ENCODE results near the gene NAT8L.
A peak's percentile ranks its signal among the peaks of the same experiment; 100 is the strongest.

Gene NAT8L

DNA sequence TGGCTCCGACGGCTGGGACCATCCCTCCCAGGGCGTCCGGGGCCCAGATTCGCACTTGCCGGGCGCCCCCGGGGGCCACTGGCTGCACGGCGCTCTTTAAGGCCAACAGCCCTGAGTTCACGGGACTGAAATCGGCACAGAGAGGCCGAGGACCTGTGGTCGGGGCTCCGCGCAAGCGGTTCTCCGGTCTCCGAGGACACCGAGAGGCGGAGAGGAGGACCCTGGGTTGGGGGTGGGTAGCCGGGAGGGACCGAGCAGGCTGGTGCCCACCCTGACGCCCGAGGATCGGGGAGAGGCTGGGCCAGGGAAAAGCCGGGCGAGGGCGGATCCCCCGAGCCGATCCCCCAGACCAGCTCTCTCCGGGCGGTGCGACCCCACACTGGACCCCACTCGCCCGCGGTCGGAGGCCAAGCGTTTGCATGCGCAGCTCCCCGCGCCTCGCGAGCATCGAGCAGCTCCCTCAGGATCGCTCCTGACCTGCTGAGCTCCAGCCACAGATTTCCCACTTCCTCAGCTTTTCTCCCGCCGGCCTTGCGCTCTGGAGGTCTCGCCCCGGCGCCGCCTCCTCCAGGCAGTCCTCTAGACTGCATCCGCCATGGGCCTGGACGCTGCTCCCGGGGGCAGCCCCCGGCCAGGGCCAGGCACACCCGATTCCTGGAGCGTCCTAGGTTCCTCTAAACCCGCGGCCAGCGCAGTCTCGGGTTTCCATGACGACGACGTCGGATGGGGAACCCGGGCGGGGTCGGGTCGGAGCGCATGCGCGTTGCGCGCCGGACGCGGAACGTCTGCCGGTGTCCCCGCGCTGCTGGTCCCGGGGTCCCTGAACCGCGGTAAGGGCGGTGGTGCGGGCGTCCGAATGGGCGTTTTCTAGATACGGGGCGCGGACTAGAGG lies 17.6 kb upstream of the NAT8L start:
- Mint-ChIP-seq H3K4me3 (peak overlapping the region; percentile 78), H3K4me1 (no peaks in the 10 kb centered on the region), H3K9me3 (no peaks in the 10 kb centered on the region), H3K27me3 (peaks cover 41% of the 10 kb centered on the region), H3K36me3 (ENCODE audit: insufficient read depth) (peaks cover 6% of the 10 kb centered on the region), H3K27ac (ENCODE audit: low read depth) (no peak overlapping the region)
- peak; percentile 61 for ATAC-seq (replicated peaks; ENCODE audit: extremely low read depth, poor library complexity, severe bottlenecking)
- peak; percentile 55 to 65 for DNase-seq (ENCODE audit: low spot score in 2 of 2)

DNA sequence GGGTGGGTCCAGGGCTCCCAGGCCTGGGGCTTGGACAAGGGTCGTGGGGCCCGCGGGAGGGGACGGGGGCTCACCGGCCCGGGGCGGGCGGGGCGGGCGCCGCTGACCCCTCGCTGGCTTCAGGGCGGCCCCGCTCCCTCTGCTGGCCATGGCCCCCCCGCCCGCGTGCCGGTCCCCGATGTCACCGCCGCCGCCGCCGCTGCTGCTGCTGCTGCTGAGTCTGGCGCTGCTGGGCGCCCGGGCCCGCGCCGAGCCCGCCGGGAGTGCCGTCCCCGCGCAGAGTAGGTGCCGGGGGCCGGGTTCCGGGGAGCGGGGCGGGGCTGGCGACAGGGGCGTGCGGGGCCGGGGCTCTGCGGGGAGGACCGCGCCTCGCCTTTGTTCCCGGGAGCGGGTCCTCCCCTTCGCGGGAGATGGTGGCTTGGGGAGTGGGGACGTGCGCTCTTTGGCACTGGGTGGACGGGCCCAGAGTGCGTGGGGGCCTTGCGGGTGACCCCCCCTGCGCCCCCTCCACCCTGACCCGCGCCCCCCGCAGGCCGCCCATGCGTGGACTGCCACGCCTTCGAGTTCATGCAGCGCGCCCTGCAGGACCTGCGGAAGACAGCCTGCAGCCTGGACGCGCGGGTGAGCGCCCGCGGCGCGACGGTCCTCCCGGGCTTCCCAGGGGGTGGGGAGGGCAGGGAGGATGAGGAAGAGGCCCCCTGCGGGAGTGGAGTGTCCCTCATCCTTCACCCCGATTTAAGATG lies 16.8 kb upstream of the NAT8L start:
- Mint-ChIP-seq H3K27ac (ENCODE audit: low read depth) (no peak overlapping the region), H3K9me3 (no peaks in the 10 kb centered on the region), H3K4me1 (no peaks in the 10 kb centered on the region), H3K36me3 (ENCODE audit: insufficient read depth) (peaks cover 6% of the 10 kb centered on the region), H3K27me3 (peaks cover 32% of the 10 kb centered on the region), H3K4me3 (peak overlapping the region; percentile 78)
- ATAC-seq (replicated peaks; ENCODE audit: extremely low read depth, poor library complexity, severe bottlenecking) (peak; percentile 61), DNase-seq (ENCODE audit: low spot score in 2 of 2) (no peak)

GRCh38 chr4:2042947-2043395 lies 16.2 kb upstream of the NAT8L start:
- Mint-ChIP-seq H3K27ac (ENCODE audit: low read depth) (no peak overlapping the region), H3K4me1 (no peaks in the 10 kb centered on the region), H3K36me3 (ENCODE audit: insufficient read depth) (peaks cover 6% of the 10 kb centered on the region), H3K27me3 (peaks cover 31% of the 10 kb centered on the region), H3K4me3 (peak overlapping the region; percentile 76), H3K9me3 (no peaks in the 10 kb centered on the region)
- ATAC-seq (replicated peaks; ENCODE audit: extremely low read depth, poor library complexity, severe bottlenecking) (no peak), DNase-seq (ENCODE audit: low spot score in 2 of 2) (peak in 1 of 2 donors; percentile 10)

DNA sequence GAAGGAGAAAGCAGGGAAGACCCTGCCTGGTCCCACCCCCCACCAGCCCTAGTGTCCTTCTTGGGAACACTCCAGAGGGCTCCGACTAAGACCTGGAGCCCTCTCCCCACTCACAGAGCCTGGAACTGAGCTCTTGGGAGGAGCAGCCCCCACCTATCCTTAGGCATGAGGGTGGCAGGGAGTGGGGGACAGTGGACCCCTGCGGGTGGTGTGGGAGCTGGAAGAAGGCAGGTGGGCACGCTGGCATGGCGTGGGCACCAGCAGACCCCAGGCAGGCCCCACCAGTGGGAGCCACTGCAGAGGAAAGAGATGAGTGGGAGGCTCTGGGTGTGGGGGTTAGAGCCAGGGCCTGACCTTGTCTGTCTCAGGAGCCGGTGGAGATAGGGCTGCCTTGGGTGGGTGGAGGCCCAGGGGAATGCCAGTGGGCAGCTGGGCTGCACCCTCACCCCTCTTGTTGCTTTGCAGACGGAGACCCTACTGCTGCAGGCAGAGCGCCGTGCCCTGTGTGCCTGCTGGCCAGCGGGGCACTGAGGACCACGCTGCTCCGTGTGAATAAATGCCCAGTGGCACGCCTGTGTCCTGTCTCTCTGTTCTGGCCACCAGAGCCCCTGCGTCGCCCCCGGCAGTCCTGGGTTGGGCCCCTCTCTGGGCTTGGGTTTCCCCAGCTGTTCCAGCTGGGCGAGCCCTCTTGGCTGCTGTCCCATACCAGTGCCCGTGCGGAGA lies 15.6 kb upstream of the NAT8L start:
- no peaks in the 10 kb centered on the region for H3K4me1 Mint-ChIP-seq
- peaks cover 29% of the 10 kb centered on the region for H3K27me3 Mint-ChIP-seq
- DNase-seq (ENCODE audit: low spot score in 2 of 2) (peak in 1 of 2 donors; percentile 12), ATAC-seq (replicated peaks; ENCODE audit: extremely low read depth, poor library complexity, severe bottlenecking) (no peak)
- H3K4me3 Mint-ChIP-seq = peak overlapping the region; percentile 37
- no peak overlapping the region for H3K27ac Mint-ChIP-seq (ENCODE audit: low read depth)
- no peaks in the 10 kb centered on the region for H3K9me3 Mint-ChIP-seq
- peaks cover 6% of the 10 kb centered on the region for H3K36me3 Mint-ChIP-seq (ENCODE audit: insufficient read depth)

GRCh38 chr4:2044119-2044485 lies 15.0 kb upstream of the NAT8L start:
- DNase-seq (ENCODE audit: low spot score in 2 of 2) (peak in 1 of 2 donors; percentile 8), ATAC-seq (replicated peaks; ENCODE audit: extremely low read depth, poor library complexity, severe bottlenecking) (no peak)
- Mint-ChIP-seq H3K36me3 (ENCODE audit: insufficient read depth) (peaks cover 4% of the 10 kb centered on the region), H3K4me1 (no peaks in the 10 kb centered on the region), H3K27ac (ENCODE audit: low read depth) (no peak overlapping the region), H3K4me3 (peak overlapping the region; percentile 37), H3K9me3 (no peaks in the 10 kb centered on the region), H3K27me3 (peaks cover 23% of the 10 kb centered on the region)

DNA sequence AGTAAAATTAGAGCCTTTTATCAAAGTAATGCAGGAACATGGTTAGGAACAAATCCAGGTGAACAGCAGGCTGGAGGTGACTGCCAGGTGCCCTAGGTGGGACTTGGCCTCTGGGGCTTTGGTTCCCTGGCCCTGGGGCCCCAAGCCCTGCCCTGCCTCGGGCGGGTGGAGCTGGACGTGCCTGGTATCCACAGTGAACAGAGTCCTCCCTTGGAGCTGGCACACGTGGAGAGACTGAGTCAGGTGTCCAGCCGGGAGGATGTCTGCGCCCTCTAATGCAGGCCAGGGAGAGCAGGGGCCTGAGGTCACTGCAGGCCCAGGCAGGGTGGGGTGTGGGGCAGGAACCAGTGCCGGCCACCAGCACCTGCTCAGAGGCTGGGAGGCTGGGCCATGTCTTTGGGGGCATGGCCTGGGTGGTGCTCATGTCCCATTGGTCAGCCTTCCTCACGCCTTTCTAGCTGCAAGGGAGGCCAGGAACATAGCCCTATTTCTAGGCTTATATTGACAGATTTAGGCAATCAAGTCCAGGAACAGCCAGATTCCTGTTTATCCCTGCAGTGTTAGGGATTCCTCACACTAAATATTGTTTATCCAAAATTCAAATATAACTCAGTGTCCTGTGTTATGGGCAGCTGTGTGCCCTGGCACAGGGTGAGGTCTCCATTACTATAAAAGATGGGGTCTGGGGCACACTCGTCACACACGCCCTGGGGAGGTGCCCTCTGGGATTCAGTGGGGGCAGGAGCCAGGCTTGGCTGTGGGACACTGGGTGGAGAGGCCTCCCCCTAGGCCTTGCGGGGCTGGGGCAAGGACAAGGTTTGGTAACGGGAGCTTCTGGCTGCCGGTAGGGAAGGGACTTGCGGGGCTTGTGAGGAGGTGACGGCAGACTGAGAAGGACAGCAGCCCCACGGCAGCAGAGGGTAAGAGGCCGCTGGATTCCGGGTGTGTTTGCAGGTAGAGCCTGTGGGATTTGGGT lies 14.3 kb upstream of the NAT8L start:
- Mint-ChIP-seq H3K27me3 (peaks cover 16% of the 10 kb centered on the region), H3K4me3 (no peak overlapping the region), H3K27ac (ENCODE audit: low read depth) (no peak overlapping the region), H3K4me1 (no peaks in the 10 kb centered on the region), H3K9me3 (no peaks in the 10 kb centered on the region), H3K36me3 (ENCODE audit: insufficient read depth) (peaks cover 4% of the 10 kb centered on the region)
- ATAC-seq (replicated peaks; ENCODE audit: extremely low read depth, poor library complexity, severe bottlenecking) (no peak), DNase-seq (ENCODE audit: low spot score in 2 of 2) (peak in 1 of 2 donors; percentile 12)

DNA sequence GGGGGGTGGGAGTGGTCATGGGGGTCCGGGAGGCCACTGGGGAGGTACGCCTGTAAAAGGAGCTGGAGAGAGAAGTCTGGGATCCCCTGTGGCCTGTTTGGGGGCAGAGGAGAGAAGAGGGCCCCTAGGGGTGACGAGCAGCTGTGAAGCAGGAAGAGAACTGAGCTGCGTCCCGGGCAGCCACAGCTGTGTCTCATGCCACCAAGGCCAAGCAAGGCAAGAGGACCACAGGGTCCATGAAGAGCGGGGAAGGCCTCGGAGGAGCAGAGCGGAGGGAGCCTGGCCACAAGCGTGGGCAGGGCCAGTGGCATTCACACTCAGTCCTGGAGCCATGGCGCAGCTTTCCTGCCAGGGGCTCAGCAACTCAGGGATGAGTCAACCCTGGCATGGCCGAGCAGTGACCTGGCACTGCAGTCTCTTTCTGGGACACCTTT lies 13.6 kb upstream of the NAT8L start:
- H3K4me1 Mint-ChIP-seq = no peaks in the 10 kb centered on the region
- no peak overlapping the region for H3K27ac Mint-ChIP-seq (ENCODE audit: low read depth)
- peaks cover 11% of the 10 kb centered on the region for H3K27me3 Mint-ChIP-seq
- no peak overlapping the region for H3K4me3 Mint-ChIP-seq
- DNase-seq (ENCODE audit: low spot score in 2 of 2) = no peak
- ATAC-seq (replicated peaks; ENCODE audit: extremely low read depth, poor library complexity, severe bottlenecking) = no peak
- peaks cover 4% of the 10 kb centered on the region for H3K36me3 Mint-ChIP-seq (ENCODE audit: insufficient read depth)
- H3K9me3 Mint-ChIP-seq = no peaks in the 10 kb centered on the region

DNA sequence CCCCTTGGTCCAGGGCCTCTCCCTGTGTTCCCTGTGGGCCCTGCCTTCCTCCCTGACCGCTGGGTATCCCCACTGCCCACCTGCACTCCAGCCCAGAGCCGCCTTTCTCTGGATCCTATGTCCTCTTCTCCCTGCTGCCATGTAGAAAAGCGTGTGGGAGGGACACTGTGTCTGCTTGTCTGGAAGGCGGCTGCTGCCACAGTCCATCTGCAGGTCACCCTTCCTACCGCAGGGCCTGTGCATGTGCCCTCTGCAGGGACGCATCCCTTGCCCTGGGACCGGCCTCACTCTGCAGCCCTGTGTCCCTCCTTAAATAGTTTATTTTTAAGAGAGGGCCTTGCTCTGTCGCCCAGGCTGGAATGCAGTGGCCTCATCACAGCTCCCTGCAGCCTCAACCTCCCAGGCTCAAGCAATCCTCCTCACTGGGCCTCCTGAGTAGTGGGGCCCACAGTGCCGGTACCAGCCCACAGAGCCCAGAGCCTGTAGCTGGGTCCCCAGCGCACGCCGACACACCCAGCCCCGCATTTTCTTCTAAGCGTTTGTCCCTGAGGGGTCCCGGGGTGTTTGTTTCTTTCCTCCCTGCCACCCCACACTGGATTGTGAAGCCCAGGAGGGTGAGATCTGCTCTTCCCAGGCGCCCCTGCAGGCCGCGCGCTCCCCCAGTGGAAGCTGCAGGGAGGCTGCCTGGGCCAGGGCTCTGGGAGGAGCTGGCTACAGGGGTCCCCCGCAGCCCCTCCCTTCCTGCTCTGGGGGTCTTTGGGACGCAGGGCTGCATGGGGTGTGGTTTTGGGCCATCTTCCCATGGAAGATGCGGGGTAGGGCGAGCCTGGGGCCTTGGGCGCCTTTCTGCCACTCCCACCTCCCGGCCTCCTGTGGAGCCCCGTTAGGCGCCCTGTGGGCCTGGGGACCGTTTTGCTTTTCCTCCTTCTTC lies 12.8 kb upstream of the NAT8L start:
- H3K27me3 Mint-ChIP-seq = peaks cover 19% of the 10 kb centered on the region
- ATAC-seq (replicated peaks; ENCODE audit: extremely low read depth, poor library complexity, severe bottlenecking) = no peak

DNA sequence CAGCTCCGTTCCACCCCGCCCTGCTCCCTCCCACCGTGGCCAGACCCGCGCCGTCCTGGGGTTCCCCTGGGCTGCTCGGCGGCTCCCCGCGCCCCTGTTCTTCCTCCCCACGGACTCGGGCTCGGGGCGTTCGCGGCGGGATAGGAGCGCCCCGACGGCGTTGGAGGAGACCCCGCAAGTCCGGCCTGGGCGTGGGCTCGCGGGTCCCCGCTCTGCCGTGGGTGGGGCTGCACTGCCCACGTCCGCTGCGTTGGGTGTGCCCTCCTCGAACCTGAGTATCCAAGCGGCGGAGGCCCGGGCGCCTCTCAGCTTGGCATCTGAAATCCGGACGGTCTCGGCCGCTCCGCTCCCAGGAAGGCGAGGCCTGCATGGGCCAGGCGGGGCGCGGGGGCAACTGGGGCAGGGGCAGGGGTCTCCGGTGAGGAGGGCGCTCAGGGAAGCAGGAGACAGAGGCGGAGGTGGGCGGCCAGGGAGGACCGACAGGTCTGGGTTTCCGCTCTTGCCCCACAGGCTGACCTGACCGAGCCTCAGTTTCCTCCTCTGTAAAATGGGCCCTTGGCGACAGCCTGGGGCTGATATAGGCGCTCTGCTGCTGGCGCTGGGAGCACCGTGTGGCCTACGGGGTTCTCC lies 12.0 kb upstream of the NAT8L start:
- DNase-seq (ENCODE audit: low spot score in 2 of 2) (no peak), ATAC-seq (replicated peaks; ENCODE audit: extremely low read depth, poor library complexity, severe bottlenecking) (no peak)
- Mint-ChIP-seq H3K4me1 (no peaks in the 10 kb centered on the region), H3K27ac (ENCODE audit: low read depth) (no peak overlapping the region), H3K4me3 (no peak overlapping the region), H3K27me3 (peaks cover 25% of the 10 kb centered on the region), H3K9me3 (no peaks in the 10 kb centered on the region), H3K36me3 (ENCODE audit: insufficient read depth) (peaks cover 4% of the 10 kb centered on the region)

More for the DNA sequence above, 12.8 kb upstream of the NAT8L start:
- Mint-ChIP-seq H3K27ac (ENCODE audit: low read depth) (no peak overlapping the region), H3K4me1 (no peaks in the 10 kb centered on the region), H3K4me3 (no peak overlapping the region), H3K36me3 (ENCODE audit: insufficient read depth) (peaks cover 4% of the 10 kb centered on the region), H3K9me3 (no peaks in the 10 kb centered on the region)
- no peak for DNase-seq (ENCODE audit: low spot score in 2 of 2)

DNA sequence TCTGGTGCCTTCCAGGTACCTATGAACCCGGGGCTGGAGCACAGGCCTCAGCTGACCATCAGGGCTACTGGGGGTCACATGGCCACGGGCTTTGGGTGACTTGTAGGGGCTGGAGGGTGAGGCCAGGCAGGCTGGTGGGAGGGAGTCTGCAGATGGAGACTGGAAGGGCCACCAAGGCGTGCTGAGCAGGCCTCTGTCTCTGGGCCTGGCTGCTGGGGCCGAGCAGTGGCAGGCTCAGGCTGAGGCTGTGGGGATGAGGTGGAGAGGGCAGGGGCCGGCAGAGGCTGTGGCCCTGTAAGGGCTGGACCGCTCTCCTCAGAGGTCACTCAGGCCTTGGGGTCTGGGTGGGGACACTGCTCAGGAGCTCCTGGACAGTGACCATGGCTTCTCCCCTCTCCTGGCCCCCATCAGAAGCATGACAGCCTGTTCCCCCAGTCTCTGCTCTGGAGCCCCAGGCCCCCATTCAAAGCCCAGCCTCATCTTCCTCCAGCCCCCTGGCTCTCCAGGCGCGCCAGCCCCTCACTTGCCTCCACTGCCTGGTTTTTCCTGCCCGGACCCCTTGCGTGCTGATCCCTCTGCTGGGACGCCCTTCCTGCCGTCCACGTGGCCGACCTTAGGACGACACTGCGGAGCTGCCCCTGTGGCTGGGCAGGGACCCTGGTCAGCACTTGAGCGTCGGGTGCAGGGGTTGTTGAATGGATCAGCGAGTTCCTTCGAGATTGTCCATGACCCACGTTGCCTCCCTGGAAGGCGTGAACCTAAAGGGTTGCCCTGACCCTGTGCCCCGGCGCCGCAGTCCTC lies 11.1 kb upstream of the NAT8L start:
- DNase-seq (ENCODE audit: low spot score in 2 of 2) (no peak), ATAC-seq (replicated peaks; ENCODE audit: extremely low read depth, poor library complexity, severe bottlenecking) (no peak)
- H3K4me3 Mint-ChIP-seq = no peak overlapping the region
- no peaks in the 10 kb centered on the region for H3K4me1 Mint-ChIP-seq
- no peak overlapping the region for H3K27ac Mint-ChIP-seq (ENCODE audit: low read depth)
- H3K27me3 Mint-ChIP-seq = peaks cover 34% of the 10 kb centered on the region
- no peaks in the 10 kb centered on the region for H3K9me3 Mint-ChIP-seq
- H3K36me3 Mint-ChIP-seq (ENCODE audit: insufficient read depth) = peaks cover 2% of the 10 kb centered on the region
